ENCODE measurements around the gene LMAN1.

The LMAN1 gene

GRCh38 chr18:59359576-59359952 lies 499 bp upstream of the LMAN1 start:
- no peak for TF ChIP-seq POLR2AphosphoS5 (IDR thresholded peaks at IDR 0.05; ENCODE audit: low read depth, low read length)
- TF ChIP-seq FOXP2 (optimal IDR thresholded peaks at IDR 0.05; ENCODE audit: borderline replicate concordance, extremely low read depth, extremely low read length, insufficient read depth) = no peak
- no peak for TF ChIP-seq REST (IDR thresholded peaks at IDR 0.05; ENCODE audit: insufficient read depth in 1 of 2, low read depth in 2 of 2, low read length in 2 of 2)
- TF ChIP-seq TAF1 (IDR thresholded peaks at IDR 0.05; ENCODE audit: borderline replicate concordance, insufficient read depth, low read length) = no peak
- no peak for TF ChIP-seq SIN3A (IDR thresholded peaks at IDR 0.05; ENCODE audit: borderline replicate concordance, insufficient read depth, low read length)

- TF ChIP-seq REST (IDR thresholded peaks at IDR 0.05; ENCODE audit: insufficient read depth in 1 of 2, low read depth in 2 of 2, low read length in 2 of 2) (no peak), TAF1 (IDR thresholded peaks at IDR 0.05; ENCODE audit: borderline replicate concordance, insufficient read depth, low read length) (no peak), POLR2AphosphoS5 (IDR thresholded peaks at IDR 0.05; ENCODE audit: low read depth, low read length) (no peak), FOXP2 (optimal IDR thresholded peaks at IDR 0.05; ENCODE audit: borderline replicate concordance, extremely low read depth, extremely low read length, insufficient read depth) (no peak), SIN3A (IDR thresholded peaks at IDR 0.05; ENCODE audit: borderline replicate concordance, insufficient read depth, low read length) (no peak)
Measured at GRCh38 chr18:59358414-59358711, 702 bp downstream of the LMAN1 start.

- TF ChIP-seq REST (IDR thresholded peaks at IDR 0.05; ENCODE audit: insufficient read depth in 1 of 2, low read depth in 2 of 2, low read length in 2 of 2) = no peak
- TF ChIP-seq FOXP2 (optimal IDR thresholded peaks at IDR 0.05; ENCODE audit: borderline replicate concordance, extremely low read depth, extremely low read length, insufficient read depth) = no peak
- TF ChIP-seq TAF1 (IDR thresholded peaks at IDR 0.05; ENCODE audit: borderline replicate concordance, insufficient read depth, low read length) = no peak
- no peak for TF ChIP-seq SIN3A (IDR thresholded peaks at IDR 0.05; ENCODE audit: borderline replicate concordance, insufficient read depth, low read length)
- TF ChIP-seq POLR2AphosphoS5 (IDR thresholded peaks at IDR 0.05; ENCODE audit: low read depth, low read length) = no peak
Measured at GRCh38 chr18:59357928-59358327, 1.1 kb downstream of the LMAN1 start.

GRCh38 chr18:59354731-59355130 lies 4.3 kb downstream of the LMAN1 start:
- TF ChIP-seq SIN3A (IDR thresholded peaks at IDR 0.05; ENCODE audit: borderline replicate concordance, insufficient read depth, low read length) (no peak), POLR2AphosphoS5 (IDR thresholded peaks at IDR 0.05; ENCODE audit: low read depth, low read length) (no peak), REST (IDR thresholded peaks at IDR 0.05; ENCODE audit: insufficient read depth in 1 of 2, low read depth in 2 of 2, low read length in 2 of 2) (no peak), FOXP2 (optimal IDR thresholded peaks at IDR 0.05; ENCODE audit: borderline replicate concordance, extremely low read depth, extremely low read length, insufficient read depth) (no peak), TAF1 (IDR thresholded peaks at IDR 0.05; ENCODE audit: borderline replicate concordance, insufficient read depth, low read length) (no peak)

- TF ChIP-seq POLR2AphosphoS5 (IDR thresholded peaks at IDR 0.05; ENCODE audit: low read depth, low read length) = no peak
- TF ChIP-seq REST (IDR thresholded peaks at IDR 0.05; ENCODE audit: insufficient read depth in 1 of 2, low read depth in 2 of 2, low read length in 2 of 2) = no peak
- TF ChIP-seq SIN3A (IDR thresholded peaks at IDR 0.05; ENCODE audit: borderline replicate concordance, insufficient read depth, low read length) = no peak
- no peak for TF ChIP-seq FOXP2 (optimal IDR thresholded peaks at IDR 0.05; ENCODE audit: borderline replicate concordance, extremely low read depth, extremely low read length, insufficient read depth)
- TF ChIP-seq TAF1 (IDR thresholded peaks at IDR 0.05; ENCODE audit: borderline replicate concordance, insufficient read depth, low read length) = no peak
Measured at GRCh38 chr18:59353079-59353680, 5.9 kb downstream of the LMAN1 start.

Data from PFSK-1 (cell line).